M059J (cell line): ENCODE results near the gene CHCHD6. TPM values are rescaled to one million over a fixed set of nuclear protein-coding genes. Genes with fewer than 3 reads are reported as not detected.

Experiments used
- DNase-seq: peaks from one replicate; pipeline ENCODE4 v3.0.0-alpha.2; 2012; ENCODE audit warnings: low read depth
- total RNA-seq: library from RNA; depleted of rRNA; stranded (reverse); fragments of >200 nt; shearing (Covaris generic); gene quantifications from 2 replicates; pipeline ENCODE4 v1.2.3, GENCODE V29; 2014

The CHCHD6 gene
- total RNA-seq, 1 experiment from 2014 or later, result 18.7 TPM

DNA sequence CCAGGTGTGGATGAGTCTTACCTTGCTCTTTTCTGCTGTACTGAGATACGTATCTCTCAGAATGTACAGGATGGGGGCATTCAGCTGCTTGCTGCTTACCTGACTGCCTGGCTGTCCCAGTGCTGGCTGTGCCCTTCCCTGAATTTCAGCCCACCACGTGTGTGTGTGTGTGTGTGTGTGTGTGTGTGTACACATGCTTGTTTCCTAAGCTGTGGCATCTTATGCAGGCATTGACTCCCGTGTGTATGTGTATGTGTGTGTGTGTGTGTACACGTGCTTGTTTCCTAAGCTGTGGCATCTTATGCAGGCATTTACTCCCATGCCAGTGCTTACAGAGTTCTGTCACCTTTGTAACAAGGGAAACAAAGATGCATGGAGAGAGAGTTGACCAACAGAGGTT lies 218.4 kb downstream of the CHCHD6 start:
- no peak for DNase-seq

DNA sequence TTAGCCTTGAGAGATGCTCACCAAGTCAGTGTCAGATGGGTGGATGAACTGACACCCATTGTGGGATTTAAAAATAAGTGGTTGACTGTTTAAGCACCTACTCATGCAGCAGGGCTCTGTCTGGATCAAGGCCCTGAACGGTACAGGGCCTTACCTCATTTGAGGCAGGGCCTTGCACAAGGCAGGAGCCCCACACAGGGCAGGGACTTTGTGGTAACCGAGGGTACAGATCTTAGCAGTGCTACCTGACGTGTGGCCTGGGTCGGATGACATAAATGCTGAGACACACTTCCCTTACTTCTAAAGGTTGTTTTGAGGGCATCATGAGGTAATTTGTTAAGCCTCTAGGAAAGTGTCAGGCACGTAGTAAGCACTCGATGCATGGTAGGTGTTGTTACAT lies 219.4 kb downstream of the CHCHD6 start:
- no peak for DNase-seq

DNA sequence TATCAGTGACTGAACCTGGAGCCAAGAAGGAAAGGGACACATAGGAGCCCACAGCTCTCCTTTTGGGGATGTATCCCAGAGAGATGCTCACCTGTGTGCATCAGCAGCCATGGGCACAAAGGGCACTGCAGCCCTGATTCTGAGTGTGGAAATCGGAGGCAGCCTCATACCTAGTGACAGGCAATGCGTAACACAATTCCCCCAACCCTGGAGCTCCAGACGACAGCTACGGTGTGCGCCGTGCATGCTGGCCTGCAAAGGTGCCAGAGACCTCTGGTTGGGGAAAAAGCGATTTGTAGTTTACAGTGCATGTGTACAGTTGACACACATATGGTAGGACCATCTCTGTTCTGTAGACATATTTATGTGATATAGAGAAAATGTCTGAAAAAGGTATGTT lies 219.9 kb downstream of the CHCHD6 start:
- no peak for DNase-seq

DNA sequence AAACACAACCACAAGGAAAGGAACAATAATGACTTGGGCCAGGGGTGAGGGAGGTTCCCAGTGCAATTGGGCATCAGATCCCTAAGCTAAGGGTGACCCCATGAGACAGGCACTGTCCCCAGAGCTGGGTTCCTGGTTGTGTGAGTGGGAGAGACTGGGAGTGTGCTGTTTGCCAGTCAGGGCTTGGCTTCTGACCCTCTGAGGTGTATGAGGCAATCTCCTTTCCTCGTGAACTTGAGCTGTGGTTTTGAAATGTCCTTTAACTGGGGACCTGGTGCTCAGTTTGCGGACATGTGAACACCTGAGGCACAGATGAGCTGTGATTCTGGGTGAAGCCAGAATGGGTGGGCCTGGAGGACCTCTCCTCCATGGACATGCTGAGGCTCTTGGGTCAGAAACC lies 220.4 kb downstream of the CHCHD6 start:
- no peak for DNase-seq

DNA sequence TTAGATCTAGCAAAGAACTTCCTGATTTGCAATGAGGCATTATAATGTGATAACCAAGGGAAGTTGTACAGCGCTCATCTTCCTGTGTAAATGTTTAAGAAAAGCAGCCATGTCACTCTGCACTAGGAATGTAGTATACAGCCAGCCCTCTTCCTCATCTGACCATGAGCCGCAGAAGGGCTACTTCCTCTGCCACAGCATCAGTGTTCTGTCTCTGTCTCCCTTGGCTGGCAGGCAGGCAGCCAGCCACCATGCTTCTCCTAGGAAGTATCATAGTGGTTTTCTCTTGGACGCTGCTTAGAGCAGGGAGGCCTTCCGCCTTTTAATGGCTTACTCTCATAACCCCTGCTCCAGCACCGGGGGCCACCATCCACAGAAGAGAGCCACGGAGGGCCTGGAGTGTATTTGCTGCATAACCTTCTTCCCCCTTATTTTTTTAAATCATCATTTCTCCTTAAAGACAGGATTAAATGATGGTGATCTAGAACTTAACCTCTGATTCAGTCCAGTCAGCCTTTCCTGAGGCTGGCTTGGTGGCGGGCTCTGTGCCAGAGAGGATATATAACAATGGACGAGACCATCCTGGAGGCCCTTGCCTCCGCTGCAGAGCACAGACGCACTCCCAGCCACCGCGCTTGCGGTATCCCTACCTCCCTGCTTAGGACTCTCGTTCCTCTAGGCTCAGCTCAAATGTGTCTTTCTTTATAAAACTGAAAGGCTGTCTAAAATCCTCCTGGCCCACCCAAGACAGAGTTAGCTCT lies 221.6 kb downstream of the CHCHD6 start:
- no peak for DNase-seq

DNA sequence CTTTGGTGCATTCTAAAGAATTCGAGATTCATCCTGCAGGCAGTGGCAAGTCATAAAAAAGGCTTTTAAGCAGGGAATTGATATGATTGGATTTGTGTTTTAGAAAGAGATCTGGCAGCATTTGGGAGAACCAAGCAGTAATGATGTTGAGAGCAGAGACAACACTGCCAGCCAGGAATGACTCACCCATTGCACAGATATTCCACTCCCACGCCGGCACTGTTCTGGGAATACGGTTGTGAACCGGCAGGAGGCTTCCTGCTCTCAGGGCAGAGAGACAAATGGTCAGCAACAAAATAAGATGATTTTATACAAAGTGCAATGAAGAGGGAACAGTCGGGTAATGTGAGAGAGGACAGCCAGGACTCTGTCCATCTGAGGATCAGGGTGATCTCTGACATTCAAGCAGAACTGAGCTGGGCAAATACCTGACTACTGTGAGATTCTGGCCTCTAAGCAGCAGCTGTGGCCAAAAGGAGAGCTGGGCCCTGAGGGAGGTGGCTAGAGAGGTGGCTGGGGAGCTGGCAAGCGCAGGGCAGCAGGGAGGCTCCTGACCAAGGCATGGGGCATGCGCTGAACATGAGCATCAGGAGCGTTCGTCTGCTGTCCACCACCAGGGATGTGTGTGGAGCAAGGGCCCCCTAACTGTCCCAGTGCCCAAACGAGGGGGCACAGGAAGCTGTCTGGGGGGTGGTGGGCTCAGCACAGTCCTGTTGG lies 222.8 kb downstream of the CHCHD6 start:
- DNase-seq, result peak; percentile 89

DNA sequence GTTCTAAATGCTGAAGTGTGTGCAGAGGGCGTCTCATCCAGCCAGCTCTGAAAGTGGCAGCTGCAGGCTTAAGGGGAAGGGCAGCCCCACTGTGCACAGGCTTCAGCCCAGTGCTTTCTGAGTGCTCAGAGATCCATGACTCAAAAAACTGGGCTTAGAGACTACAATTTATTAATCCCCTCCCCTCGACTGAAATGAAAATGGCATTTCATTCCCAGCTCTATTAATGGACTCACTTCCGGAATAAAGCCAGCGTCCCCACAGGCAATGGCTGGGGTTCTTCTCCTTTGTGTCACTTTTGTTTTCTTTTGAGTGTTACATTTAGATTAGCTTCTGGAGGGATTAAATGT lies 223.3 kb downstream of the CHCHD6 start:
- DNase-seq, result no peak

DNA sequence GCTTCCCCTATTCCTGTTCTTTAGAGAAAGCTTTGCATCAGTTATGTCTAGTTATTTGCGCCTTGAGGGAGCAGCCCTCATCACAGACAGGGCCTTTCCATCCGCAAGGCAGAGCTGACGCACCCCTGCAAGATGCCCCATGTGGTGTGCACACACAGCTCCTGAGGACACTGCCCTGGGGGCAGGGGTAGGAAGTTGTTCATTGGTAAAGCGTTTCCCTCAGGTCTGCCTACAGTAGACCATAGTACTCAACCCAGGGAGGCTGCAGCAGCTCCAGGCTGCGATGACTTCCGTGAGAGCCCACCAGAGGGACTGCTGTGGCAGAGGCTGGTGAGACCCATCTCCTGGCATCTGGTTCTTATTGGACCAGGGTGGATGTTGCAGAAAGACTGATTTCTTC lies 223.8 kb downstream of the CHCHD6 start:
- DNase-seq, result peak; percentile 42

DNA sequence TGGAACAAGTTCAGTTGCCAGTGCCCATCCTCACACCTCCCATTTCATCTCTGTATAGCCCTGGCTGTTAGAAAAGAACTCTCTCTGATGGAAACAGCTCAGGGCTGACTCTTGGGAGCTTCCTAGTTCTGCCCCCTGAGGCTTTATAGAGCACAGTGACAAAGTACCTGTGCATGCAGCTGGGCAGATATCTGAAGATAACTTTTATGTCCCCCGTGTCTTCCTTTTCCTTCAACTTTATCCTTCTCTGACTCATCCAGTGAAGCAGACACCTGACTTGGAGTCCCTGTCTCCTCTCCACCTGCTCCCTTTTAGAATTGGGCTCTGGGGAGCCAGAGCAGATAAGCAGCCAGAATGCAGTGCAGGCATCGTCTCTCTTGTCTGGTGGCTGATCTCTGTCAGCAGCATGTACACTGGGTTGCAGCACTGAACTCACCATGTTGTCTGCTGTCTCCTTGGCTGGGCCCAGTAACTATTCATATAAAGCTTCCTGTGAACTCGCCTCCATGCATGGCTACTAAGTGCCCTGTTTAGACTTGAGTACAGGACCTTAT lies 225.0 kb downstream of the CHCHD6 start:
- DNase-seq, result no peak

DNA sequence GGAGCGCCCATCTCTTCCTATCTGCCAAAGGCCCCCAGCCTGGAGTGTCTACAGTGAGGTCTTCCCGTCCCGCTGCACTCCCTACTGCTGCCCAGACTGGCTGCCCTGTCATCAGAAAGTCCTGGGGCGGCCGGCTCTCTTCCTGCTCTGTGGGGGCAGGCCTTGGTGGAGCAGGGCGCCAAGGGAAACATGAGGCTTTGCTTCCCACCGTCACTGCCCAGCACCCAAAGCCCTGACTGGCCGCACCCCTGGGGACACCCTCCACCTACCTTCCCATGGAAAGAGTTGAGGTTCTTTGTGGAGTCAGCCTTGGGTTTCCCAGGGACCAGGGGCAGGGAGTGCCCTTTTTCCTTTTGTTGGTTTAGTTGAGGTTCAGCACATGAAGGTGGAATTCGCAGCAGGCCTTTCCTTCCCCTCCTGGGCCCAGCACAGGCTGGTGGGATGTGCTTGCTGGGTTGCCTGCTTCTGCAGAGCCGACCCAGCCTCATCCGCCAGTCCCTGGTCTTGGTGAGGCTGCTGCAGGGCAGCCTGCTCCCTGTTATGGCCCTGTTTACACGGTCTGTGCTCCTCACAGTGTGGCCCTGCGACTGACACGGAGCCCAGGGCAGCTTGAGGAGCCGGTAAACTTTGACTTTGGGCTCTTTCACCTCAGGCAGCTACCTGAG lies 227.0 kb downstream of the CHCHD6 start:
- no peak for DNase-seq

DNA sequence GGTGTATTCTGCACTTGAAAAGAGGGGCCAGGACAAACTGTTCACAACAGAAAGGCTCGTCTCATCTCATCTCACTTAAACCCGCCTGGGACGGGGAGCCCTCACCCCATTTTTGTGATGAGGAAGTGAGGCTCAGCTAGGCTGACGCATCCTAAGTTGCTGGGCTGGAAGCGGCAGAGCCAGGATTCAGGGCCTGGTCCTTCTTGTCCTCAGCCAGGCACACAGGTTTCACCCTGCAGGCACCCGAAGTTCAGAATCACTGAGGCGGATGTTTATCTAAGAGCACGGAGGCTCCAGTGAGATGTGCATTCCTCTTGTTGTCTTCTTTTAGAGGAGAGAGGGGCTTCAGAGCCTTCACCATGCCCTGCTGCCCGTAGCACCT lies 227.8 kb downstream of the CHCHD6 start:
- DNase-seq, result no peak

DNA sequence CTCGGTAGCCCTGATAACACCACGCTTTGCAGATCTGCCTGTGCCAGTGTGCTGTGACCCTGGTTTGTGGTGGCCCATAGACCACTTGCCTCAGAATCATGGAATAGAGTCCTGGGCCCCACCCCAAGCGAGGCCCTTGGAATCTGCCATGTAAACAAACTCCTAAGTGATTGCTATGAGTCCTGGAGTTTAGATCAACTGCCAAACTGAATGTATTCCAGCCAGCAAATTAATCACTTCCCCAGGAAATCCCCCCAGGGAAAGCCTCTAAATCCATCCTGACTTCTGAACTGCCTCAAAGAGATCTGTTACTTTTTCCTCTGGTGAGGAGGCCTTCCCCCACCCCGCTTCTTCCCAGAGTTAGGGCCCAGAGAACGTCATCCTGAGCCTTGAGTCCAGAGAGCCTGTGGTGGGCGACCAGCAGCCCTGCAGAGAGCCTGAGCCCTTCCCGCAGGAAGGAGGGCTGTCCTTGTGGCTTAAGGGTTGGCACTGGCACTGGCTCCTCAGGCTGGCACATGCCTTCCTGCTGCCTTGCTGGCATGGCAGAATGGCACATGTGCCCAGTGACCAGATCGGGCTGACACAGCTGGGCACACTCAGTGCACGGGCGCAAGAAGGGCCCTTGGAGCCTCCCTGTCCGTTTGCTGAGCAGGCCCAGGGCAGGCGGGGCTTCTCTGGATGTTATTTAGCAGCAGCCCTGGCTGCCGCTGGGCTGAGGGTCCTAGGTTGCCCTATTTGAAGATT lies 228.3 kb downstream of the CHCHD6 start:
- DNase-seq, result peak; percentile 84

DNA sequence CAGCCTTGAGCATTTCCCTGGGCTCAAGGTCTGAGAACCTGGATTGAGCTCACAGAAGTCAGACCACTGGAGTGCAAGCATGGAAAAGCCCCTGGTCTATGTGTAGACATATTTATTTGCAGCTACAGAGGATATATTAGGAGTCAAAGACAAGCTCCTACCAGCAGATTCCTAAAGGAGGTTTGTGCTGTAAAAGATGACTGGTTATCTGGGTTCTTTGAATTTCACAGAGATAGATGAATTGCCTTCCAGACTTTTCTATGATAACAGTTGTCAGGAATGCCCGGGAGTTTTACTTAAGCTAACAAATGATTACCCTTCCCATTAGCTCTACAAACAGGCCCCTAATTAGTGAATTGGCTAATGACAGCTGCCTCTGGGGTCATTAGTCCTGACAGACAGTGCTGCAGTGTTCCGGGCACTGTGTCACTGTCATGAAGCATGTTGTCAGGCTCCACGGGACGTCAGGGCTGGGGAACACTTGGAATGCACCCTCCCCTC lies 230.0 kb downstream of the CHCHD6 start:
- no peak for DNase-seq

DNA sequence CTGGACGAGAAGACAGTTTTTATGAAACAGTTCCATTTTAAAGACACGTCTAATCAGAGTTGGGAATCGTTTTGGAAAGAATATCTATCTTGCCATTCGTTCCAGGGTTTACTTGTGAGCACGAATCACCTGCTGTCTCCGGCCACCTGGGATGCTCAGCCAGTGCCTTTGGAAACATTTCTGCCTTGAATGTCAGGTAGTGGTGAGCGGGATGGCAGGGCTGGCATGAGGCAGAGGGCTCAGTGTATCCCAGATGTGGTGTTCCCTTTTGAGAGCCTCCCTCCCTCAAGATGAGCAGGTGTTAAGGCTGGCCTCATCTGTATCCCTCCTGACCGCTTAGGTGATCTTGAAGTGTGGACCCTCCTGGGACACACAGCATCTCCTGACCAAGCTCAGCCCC lies 231.0 kb downstream of the CHCHD6 start:
- no peak for DNase-seq

DNA sequence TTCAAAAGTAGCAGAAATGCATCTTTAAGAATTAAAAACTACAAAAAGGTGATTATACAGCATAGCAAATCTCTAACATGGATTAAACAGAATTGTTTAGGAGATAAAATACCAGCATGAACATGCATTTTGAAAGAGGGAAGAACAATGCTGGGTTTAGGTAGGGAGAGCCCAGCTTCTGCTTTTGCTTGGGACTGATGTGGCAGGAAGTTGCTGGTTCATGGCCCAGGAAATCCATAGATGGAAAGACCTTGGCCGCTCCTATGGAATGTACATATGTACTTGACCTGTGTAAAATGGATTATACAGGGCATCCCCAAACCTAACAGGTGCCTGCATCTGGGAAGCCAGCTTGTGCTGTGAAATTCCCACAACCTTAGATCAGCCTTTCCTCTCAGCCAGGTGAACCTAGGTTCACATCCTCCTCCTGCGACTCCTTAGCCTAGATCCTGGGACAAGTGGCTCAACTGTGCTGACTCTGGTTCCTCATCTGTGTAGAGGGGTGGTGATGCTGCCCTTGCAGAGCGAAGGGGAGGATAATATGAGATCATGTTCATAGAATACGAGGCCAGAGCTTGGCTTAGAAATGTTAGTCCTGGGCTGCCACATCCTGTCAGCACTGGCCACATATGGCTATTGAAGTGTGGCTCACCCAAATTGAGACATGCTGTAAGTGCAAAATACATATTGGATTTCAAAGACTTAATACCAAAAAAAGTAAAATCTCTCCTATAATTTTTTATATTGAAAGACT lies 231.9 kb downstream of the CHCHD6 start:
- no peak for DNase-seq

DNA sequence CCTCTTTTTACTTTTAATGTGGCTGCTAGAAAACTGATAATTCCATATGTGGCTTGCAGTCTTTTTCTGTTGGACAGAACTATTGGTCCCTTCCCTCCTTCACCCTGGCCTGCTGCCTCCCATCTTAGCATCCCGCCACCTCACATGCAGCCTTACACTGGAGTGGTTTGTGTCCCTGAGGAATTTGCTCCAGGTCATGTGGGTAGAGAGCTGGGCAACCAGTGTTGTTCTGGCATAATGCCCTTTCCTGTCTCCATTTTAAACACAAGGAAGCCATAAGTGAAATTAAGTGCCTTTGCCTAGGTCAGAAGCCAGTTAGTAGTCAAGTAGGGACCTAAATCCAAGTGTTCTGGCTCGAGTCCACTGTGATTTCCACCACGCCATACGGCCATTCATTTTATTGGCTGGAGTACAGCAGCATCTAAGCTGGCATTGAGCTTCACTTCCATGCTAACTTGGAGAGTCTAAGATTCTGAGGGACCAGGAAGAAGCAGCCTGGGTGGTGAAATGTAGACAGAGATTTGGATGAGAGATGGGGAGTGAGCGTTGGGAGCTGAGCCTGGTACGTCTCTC lies 232.9 kb downstream of the CHCHD6 start:
- DNase-seq, result peak; percentile 86

DNA sequence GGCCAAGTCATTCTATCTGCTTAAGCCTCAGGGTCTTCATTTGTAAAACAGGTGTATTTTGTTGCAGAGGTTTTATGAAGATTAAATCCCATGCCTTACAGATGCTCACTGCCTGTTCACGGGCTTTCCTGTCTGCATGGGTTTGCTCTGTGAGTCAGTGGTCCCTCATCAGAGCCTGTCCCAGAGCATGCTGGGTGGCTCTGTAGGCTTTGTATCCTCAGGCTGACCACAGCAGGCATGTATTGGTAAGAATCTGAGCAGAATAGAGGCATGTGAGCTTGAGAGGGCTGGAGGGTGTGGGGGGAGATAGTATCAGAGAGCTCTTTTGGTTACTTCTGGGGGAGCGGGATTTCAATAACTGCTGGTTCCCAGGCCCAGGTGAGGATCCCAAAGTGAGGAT lies 233.5 kb downstream of the CHCHD6 start:
- no peak for DNase-seq

DNA sequence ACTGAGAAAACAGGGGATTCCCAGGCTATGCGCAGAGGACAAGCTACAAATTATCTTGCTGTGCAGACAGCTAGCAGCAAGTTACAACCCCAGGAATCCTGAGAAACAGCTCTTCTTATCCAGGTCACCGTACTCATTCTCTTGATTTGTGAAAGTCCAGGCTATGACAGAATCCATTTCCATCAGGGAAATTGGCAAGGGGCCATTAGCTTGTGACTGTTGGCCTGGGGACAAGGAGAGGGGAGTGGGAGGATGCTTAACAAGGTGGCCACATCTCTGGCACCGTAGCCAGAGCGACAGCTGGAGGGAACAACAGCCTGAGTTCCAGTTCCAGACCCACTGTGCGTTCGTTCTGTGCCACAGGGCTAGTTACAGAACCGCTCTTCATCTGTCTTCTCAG lies 233.9 kb downstream of the CHCHD6 start:
- no peak for DNase-seq

DNA sequence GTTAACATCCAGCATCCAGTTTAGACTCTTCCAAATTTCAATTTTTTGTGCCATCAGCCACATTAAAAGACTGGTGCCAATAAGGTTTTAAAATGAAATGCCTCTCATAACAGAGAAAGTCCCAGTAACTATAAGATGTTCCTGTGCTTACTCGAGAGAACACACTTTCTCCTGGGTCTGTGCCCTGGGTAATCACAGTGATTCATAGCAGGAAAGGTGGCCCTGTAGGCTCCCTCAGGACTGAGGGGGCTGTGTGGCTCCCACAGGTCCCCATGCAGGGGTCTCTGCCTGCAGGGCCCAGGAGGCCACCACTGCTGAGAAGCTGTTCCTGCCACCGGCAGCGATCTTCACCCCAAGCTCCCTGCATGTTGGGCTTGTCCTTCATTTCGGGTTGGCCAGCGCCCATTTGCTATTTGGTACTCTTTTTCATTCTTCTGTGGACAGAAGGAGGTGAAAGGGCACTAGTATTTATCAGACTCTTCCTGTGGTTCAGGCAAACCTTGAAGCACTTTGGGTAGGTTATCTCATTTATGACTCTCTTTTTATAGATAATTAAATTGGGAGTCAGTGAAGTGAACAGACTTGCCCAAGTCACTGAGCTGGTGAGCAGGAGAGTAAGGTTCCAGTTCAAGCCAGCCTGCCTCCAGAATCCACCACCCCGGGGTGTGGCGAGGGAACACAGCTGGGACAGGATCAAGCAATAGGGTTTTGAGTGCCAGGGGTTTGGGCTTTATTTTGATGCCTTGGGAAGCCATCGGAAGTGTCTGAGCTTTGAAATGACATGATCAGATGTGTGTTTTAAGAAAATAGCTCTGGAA lies 234.7 kb downstream of the CHCHD6 start:
- peak; percentile 58 for DNase-seq

DNA sequence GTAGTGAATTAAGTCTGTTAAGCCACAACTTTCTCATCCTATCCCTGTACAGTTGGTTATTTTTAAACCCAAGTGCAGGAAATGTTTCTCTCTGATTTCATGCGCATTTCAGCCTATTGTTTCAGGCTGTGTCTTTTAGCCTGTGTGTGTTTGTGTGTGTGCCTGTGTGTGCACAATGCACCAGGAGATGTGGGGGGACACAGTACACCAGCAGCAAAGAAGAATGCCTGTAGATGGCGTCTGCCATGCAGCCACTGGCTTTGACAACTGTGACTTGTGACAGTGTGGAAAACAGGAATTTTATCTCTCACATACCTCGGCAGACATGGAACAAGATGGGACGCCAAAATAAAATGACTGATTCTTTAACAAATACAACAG lies 235.3 kb downstream of the CHCHD6 start:
- DNase-seq, result no peak
